ENCODE data around the gene UGT3A2. TPM values are rescaled to one million over a fixed set of nuclear protein-coding genes. Genes with fewer than 3 reads are reported as not detected.

Gene UGT3A2
- total and polyA plus RNA-seq, 2 of the 4 experiments (the other 2 are of a cell fraction), result not detected

DNA sequence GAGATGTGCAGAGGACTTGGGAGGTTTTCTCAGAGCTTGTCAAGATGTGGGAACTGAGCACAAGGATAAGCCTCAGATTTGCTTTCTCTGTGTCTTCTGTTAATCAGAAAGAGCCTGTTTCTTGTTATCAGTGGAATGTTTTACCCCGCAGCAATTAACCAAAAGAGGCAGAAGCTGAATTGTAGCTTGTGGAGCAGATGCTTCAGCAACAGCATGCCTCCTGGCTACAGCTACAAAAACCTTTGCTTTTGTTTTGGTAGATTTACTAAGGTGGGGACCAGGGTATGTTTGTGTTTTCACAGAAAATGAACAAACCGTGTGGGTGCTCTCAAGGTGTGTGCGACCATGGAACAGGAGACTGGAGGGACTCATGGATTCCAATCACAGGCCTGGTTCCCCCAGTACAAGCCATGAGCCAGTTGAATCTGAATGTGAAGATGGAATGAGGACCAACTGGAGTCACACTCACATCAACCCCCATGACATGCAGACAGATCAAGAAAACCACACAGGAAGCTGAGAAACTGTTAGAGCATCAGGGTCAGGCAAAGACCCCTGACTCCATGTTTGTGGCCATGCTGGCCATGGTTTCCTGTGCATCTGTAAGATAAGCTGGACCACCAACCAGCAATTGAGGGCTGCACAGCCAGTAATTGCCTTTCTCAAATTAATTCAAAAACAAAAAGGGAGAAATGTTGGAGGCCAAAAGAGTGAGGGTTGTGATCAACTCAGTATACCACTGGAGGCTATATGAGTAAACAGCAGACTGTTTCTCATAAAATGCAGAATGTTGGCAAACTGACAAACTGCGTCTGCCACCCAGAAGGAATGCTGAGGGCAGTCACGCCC, 6.9 kb downstream of the UGT3A2 start:
- no peak overlapping the region for H2BK20ac ChIP-seq (ENCODE audit: low read depth, low read length)
- H3K9ac ChIP-seq (ENCODE audit: low read depth, low read length), result no peak overlapping the region
- intact Hi-C loops (cut with micrococcal nuclease), result no loop called here
- H2AFZ ChIP-seq (replicated peaks; ENCODE audit: low read length, poor library complexity), result no peak overlapping the region
- H3K4me2 ChIP-seq (ENCODE audit: low read depth, low read length), result no peak overlapping the region
- DNase-seq (no peak), ATAC-seq (ENCODE audit: low read depth) (no peak)
- no peak overlapping the region for H3K14ac ChIP-seq (replicated peaks; ENCODE audit: low read depth, low read length)
- H3K4me1 ChIP-seq (ENCODE audit: control insufficient read depth, insufficient read depth, low read length), result no peaks in the 10 kb centered on the region
- no peaks in the 10 kb centered on the region for H3K79me1 ChIP-seq (ENCODE audit: low read depth in 1 of 2, low read length in 2 of 2)
- H4K8ac ChIP-seq (ENCODE audit: low read depth in 2 of 2, low read length in 2 of 2), result no peak overlapping the region
- no peak overlapping the region for H3K18ac ChIP-seq (ENCODE audit: low read depth, low read length)
- no peak overlapping the region for H2BK15ac ChIP-seq (ENCODE audit: low read depth, low read length)
- no peaks in the 10 kb centered on the region for H3K9me1 ChIP-seq (ENCODE audit: insufficient read depth, low read length)
- H4K5ac ChIP-seq (ENCODE audit: low read depth, low read length), result no peak overlapping the region
- H3K27ac ChIP-seq (ENCODE audit: insufficient read depth, low read length), result no peak overlapping the region
- H2BK120ac ChIP-seq (ENCODE audit: low read depth, low read length), result no peak overlapping the region
- no peaks in the 10 kb centered on the region for H4K20me1 ChIP-seq (ENCODE audit: insufficient read depth, low read length)
- in situ Hi-C loops (cut with MboI; ENCODE audit: low sequenced_read_pairs), result no loop called here
- no peak overlapping the region for H2AK5ac ChIP-seq (ENCODE audit: low read depth, low read length)
- no CpG with 5 or more reads among the region's 5 CpGs for WGBS, 2 experiments (ENCODE audit: extremely low coverage in 2 of 2, insufficient read length in 1 of 2)
- no peaks in the 10 kb centered on the region for H3K36me3 ChIP-seq (ENCODE audit: control insufficient read depth, insufficient read depth, low read length)
- H3K27me3 ChIP-seq (ENCODE audit: control insufficient read depth, insufficient read depth, low read length), result no peaks in the 10 kb centered on the region
- no peak overlapping the region for H3K23ac ChIP-seq (ENCODE audit: low read depth, low read length)
- H3K56ac ChIP-seq (ENCODE audit: extremely low read depth, insufficient read depth, low read length), result no peak overlapping the region
- no peak overlapping the region for H4K91ac ChIP-seq (ENCODE audit: insufficient read depth, low read depth, low read length)
- no peaks in the 10 kb centered on the region for H3K9me3 ChIP-seq (ENCODE audit: control insufficient read depth, insufficient read depth, low read length)
- dilution Hi-C loops (cut with HindIII; ENCODE audit: low sequenced_read_pairs, unreplicated experiment), result no loop called here
- H2AK9ac ChIP-seq (replicated peaks; ENCODE audit: low read depth, low read length, poor library complexity), result no peak overlapping the region
- ChIA-PET CTCF (no interaction called here), POLR2A (ENCODE audit: unreplicated experiment) (no interaction called here)
- BruUV-seq (replicated peaks), result no TSS peak
- H2BK5ac ChIP-seq (ENCODE audit: low read depth, low read length, poor library complexity, severe bottlenecking), result no peak overlapping the region
- H3K4ac ChIP-seq (ENCODE audit: low read depth, low read length), result no peak overlapping the region
- TF ChIP-seq POLR2A (IDR thresholded peaks at IDR 0.05; ENCODE audit: low read depth, low read length) (no peak), SMC3 (IDR thresholded peaks at IDR 0.05; ENCODE audit: low read depth, low read length) (no peak), MAFK (IDR thresholded peaks at IDR 0.05; ENCODE audit: low read depth, low read length) (no peak), CEBPB (IDR thresholded peaks at IDR 0.05; ENCODE audit: low read depth, low read length) (no peak), RFX5 (IDR thresholded peaks at IDR 0.05; ENCODE audit: low read depth, low read length) (no peak), RAD21 (IDR thresholded peaks at IDR 0.05; ENCODE audit: low read length) (no peak)
- TF ChIP-seq, protein P1, sequence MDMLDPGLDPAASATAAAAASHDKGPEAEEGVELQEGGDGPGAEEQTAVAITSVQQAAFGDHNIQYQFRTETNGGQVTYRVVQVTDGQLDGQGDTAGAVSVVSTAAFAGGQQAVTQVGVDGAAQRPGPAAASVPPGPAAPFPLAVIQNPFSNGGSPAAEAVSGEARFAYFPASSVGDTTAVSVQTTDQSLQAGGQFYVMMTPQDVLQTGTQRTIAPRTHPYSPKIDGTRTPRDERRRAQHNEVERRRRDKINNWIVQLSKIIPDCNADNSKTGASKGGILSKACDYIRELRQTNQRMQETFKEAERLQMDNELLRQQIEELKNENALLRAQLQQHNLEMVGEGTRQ (IDR thresholded peaks at IDR 0.05; ENCODE audit: low read depth, low read length), result no peak
- H3K4me3 ChIP-seq (ENCODE audit: insufficient read depth, low read depth, low read length), result no peak overlapping the region
